NOMO-1 treated with DMSO at 0.1 percent for 48 hours (cell line): ENCODE measurements around the gene CDAN1.

Source experiments
- DNase-seq: peaks from one replicate; lab custom pipeline; 2025; ENCODE audit not compliant: unreplicated experiment; lab: John Stamatoyannopoulos, UW

CDAN1 gene

DNA sequence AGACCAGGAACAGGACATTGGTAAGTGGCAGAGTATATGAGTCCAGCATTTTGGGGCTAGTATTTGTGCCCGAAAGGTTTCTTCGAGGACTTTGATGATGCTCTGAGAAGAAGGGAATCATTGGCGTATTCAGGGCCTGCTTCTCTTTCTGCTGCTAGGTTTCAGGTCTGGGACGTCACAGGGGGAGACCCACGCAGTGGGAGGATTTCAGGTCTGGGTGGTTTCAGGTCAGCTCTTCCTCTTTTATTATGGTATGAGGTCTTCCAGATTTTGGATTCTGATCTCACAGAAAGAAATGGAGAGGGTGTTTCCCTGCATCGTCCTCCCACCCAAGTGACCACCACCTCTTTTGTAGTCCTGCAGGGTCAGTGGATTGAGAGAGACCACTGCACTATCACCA is 62.5 kb downstream of the CDAN1 start:
- no peak for DNase-seq
